PC-9 (cell line): ENCODE measurements around the gene LRP1B.

ENCODE experiments used
- EZH2 ChIP-seq: fragments of 200-600 bp; sonication (generic); IDR thresholded peaks from 2 replicates; pipeline ENCODE4 v1.8.0; 2017; ENCODE audit warnings: antibody characterized with exemption, low read depth
- TF ChIP-seq, protein P1 (sequence below): fragments of 200-600 bp; sonication (generic); conservative IDR thresholded peaks from 2 replicates; pipeline ENCODE4 v1.6.1; 2017; ENCODE audit warnings: mixed run types, antibody characterized with exemption, mild to moderate bottlenecking, moderate library complexity

GRCh38 chr2:141711627-141712026 lies 419.2 kb downstream of the LRP1B start:
- TF ChIP-seq, protein P1, sequence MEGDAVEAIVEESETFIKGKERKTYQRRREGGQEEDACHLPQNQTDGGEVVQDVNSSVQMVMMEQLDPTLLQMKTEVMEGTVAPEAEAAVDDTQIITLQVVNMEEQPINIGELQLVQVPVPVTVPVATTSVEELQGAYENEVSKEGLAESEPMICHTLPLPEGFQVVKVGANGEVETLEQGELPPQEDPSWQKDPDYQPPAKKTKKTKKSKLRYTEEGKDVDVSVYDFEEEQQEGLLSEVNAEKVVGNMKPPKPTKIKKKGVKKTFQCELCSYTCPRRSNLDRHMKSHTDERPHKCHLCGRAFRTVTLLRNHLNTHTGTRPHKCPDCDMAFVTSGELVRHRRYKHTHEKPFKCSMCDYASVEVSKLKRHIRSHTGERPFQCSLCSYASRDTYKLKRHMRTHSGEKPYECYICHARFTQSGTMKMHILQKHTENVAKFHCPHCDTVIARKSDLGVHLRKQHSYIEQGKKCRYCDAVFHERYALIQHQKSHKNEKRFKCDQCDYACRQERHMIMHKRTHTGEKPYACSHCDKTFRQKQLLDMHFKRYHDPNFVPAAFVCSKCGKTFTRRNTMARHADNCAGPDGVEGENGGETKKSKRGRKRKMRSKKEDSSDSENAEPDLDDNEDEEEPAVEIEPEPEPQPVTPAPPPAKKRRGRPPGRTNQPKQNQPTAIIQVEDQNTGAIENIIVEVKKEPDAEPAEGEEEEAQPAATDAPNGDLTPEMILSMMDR = no peak
- TF ChIP-seq EZH2 = no peak
